ENCODE measurements around the gene PDE3B.

DNA sequence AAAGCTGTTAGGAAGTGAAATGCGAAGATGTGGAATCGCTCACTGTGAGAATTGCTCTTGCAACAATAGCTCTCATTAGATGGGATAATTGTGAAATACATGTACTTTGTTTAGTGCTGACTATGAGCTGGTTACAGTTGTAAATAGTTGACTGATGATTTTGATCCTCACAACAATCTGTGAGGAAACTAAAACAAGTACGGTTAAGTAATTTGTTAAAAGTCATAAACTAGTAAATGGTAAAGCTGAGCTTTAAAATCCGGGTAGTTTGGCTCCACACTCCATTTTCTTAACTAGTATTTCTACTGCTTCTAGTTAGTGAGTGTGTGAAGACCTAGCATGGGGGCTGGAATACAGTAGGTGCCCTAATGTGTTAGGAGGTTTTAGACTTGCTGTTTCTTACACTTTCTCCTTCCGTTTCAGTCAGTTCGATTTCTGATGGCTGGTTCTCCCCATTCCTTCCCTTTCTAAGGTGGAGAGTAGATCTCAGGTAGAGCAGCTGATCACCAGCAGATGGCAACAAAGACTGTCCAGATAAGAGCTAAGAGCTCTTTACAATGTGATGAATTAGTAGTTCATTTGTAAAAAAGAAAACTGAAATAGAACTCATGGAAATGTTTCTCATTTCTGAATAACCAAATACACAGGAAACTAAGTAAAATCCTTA lies 264.7 kb downstream of the PDE3B start:
- TF ChIP-seq, protein P1, sequence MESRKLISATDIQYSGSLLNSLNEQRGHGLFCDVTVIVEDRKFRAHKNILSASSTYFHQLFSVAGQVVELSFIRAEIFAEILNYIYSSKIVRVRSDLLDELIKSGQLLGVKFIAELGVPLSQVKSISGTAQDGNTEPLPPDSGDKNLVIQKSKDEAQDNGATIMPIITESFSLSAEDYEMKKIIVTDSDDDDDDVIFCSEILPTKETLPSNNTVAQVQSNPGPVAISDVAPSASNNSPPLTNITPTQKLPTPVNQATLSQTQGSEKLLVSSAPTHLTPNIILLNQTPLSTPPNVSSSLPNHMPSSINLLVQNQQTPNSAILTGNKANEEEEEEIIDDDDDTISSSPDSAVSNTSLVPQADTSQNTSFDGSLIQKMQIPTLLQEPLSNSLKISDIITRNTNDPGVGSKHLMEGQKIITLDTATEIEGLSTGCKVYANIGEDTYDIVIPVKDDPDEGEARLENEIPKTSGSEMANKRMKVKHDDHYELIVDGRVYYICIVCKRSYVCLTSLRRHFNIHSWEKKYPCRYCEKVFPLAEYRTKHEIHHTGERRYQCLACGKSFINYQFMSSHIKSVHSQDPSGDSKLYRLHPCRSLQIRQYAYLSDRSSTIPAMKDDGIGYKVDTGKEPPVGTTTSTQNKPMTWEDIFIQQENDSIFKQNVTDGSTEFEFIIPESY (IDR thresholded peaks at IDR 0.05; ENCODE audit: borderline replicate concordance, low read depth), result no peak
- TF ChIP-seq, protein P2, sequence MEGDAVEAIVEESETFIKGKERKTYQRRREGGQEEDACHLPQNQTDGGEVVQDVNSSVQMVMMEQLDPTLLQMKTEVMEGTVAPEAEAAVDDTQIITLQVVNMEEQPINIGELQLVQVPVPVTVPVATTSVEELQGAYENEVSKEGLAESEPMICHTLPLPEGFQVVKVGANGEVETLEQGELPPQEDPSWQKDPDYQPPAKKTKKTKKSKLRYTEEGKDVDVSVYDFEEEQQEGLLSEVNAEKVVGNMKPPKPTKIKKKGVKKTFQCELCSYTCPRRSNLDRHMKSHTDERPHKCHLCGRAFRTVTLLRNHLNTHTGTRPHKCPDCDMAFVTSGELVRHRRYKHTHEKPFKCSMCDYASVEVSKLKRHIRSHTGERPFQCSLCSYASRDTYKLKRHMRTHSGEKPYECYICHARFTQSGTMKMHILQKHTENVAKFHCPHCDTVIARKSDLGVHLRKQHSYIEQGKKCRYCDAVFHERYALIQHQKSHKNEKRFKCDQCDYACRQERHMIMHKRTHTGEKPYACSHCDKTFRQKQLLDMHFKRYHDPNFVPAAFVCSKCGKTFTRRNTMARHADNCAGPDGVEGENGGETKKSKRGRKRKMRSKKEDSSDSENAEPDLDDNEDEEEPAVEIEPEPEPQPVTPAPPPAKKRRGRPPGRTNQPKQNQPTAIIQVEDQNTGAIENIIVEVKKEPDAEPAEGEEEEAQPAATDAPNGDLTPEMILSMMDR (IDR thresholded peaks at IDR 0.05), result peak; percentile 64
- TF ChIP-seq RAD21 (IDR thresholded peaks at IDR 0.05; ENCODE audit: low read length), result peak; percentile 82
- TF ChIP-seq EP300 (IDR thresholded peaks at IDR 0.05; ENCODE audit: borderline replicate concordance in 1 of 2, low read depth in 1 of 2, low read length in 1 of 2), result no peak
- TF ChIP-seq, protein P3, sequence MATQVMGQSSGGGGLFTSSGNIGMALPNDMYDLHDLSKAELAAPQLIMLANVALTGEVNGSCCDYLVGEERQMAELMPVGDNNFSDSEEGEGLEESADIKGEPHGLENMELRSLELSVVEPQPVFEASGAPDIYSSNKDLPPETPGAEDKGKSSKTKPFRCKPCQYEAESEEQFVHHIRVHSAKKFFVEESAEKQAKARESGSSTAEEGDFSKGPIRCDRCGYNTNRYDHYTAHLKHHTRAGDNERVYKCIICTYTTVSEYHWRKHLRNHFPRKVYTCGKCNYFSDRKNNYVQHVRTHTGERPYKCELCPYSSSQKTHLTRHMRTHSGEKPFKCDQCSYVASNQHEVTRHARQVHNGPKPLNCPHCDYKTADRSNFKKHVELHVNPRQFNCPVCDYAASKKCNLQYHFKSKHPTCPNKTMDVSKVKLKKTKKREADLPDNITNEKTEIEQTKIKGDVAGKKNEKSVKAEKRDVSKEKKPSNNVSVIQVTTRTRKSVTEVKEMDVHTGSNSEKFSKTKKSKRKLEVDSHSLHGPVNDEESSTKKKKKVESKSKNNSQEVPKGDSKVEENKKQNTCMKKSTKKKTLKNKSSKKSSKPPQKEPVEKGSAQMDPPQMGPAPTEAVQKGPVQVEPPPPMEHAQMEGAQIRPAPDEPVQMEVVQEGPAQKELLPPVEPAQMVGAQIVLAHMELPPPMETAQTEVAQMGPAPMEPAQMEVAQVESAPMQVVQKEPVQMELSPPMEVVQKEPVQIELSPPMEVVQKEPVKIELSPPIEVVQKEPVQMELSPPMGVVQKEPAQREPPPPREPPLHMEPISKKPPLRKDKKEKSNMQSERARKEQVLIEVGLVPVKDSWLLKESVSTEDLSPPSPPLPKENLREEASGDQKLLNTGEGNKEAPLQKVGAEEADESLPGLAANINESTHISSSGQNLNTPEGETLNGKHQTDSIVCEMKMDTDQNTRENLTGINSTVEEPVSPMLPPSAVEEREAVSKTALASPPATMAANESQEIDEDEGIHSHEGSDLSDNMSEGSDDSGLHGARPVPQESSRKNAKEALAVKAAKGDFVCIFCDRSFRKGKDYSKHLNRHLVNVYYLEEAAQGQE (IDR thresholded peaks at IDR 0.05; ENCODE audit: low read depth, low read length), result no peak
- TF ChIP-seq POLR2AphosphoS5 (IDR thresholded peaks at IDR 0.05; ENCODE audit: low read depth, low read length), result no peak

Data from SK-N-SH (cell line).